HG02970 (cell line): Measurements from ENCODE around the gene PRUNE2.

ENCODE experiments used
- ATAC-seq: cut with Tn5 transposase; IDR thresholded peaks from one replicate; pipeline ENCODE4 v1.9.1; 2021; ENCODE audit warnings: mild to moderate bottlenecking, moderate library complexity, moderate number of reproducible peaks; ENCODE audit not compliant: unreplicated experiment, low FRiP score

Gene PRUNE2

DNA sequence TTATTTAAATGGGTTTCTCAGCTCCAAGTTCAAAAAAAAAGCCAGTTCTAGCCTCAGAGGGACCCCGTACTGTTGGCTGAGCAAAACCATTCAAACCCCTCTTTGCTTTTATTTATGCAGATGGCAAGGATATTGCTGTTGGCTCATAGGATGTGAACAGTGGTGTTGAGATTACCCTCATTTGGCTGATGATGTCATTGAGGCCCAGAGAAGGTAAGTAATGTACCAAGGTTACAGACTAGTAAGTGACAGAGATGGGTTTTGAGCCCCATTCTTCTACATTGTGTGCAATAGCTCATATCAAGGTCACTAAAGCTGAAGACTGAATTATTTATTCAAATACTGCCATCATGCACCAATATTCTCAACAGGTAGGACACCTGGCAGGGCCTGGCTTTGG lies 263.8 kb downstream of the PRUNE2 start:
- no peak for ATAC-seq

DNA sequence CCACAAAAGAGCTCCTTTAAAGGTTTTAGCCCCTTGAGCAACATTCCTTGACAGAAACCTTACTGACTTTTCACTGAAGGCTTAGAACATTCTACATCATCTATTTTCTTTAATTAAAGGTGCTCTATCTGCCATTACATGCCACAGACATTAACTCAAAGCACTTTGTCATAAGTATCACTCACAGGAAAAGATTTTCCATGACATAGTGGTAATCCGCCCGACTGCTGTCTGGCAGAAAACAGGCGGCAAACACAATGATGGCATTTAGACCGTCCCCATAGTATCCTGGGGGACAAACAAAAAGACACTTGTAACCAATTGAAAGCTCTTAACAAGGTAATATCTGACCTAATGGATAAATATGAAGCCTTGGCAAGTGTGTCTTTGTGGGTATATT lies 267.9 kb downstream of the PRUNE2 start:
- no peak for ATAC-seq

GRCh38 chr9:76637416-76637815 lies 268.5 kb downstream of the PRUNE2 start:
- ATAC-seq = no peak

DNA sequence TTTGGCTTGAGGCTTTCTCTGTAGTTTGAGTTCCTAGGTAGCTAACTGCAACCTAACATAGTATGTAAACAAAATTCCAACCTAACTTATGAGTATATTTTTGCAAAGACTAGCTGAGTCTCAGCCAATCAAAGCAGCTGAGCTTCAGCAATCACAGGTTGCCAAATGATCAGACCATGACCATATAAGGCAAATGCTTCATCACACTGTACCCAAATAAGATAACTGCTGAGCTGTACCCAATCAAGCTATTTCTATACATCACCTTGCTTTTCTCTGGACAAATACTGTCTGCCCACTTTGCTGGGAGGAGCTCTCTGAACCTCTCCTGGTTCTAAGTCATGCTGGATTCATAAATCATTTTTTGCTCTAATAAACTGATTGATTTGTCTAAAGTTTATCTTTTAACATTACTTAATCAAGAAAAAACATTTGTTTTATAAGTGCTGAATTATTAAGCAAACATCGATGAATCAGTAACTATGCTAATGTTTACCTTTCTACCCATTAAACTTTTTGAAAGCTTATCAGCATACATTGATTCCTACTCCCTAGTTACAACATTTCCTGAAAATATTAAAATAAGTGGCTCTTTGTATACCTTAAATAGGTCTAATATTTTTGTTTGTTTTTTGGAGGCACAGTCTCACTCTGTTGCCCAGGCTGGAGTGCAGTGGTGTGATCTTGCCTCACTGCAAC lies 271.4 kb downstream of the PRUNE2 start:
- ATAC-seq = no peak

DNA sequence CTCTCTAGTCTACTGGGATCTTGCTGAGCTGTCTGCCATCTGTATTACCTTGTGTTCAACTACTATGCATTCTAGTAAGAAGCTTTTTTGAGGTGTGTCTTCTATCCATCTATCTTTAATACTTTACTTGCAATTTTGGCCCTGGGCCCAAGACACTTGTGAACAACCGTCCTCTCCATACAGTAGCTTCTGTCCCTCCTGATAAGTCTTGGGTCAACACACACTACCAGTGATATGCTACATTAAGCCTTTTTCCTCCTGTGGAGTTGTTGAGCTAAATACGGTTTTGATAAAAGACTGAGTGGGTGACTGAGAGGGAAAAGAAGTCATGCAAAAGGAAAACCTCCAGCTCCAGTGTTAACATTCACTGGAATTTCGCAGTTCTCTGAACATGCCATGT lies 275.0 kb downstream of the PRUNE2 start:
- no peak for ATAC-seq

DNA sequence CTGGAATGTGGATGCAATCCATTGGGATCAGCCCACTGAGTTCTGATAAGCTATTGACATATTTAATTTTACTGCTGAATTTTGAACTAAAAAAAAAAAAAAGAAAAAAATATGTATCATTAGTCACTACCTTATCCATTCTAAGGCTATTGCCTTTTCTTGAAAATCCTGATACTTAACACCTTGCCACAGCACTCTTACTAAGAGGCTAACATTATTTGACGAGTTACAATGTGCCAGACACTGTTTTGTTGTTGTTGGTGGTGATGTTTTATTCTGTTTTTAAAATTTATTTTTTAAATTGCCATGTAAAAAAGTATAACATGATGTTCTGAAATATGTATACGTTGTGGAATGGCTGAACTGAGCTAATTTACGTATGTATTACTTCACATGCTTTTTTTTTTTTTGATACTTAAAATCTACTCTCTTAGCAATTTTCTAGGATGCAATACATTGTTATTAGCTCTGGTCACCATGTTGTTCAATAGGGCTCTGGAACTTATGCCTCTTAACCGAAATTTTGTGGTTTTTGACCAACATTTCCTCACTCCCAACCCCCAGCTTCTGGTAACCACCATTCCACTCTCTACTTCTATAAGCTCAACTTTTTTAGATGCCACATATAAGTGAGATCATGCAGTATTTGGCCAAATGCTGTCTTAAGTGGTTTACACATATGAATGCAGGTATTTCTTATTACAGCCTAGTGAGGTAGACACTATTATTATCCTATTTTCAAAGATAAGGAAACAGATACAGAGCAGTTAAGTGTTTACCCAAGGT lies 276.5 kb downstream of the PRUNE2 start:
- no peak for ATAC-seq

GRCh38 chr9:76628155-76628554 lies 277.8 kb downstream of the PRUNE2 start:
- no peak for ATAC-seq

GRCh38 chr9:76626980-76627379 lies 278.9 kb downstream of the PRUNE2 start:
- ATAC-seq = no peak

- ATAC-seq = no peak
Measured at GRCh38 chr9:76626141-76626540, 279.8 kb downstream of the PRUNE2 start.

GRCh38 chr9:76624391-76625048 lies 281.4 kb downstream of the PRUNE2 start:
- ATAC-seq = no peak

DNA sequence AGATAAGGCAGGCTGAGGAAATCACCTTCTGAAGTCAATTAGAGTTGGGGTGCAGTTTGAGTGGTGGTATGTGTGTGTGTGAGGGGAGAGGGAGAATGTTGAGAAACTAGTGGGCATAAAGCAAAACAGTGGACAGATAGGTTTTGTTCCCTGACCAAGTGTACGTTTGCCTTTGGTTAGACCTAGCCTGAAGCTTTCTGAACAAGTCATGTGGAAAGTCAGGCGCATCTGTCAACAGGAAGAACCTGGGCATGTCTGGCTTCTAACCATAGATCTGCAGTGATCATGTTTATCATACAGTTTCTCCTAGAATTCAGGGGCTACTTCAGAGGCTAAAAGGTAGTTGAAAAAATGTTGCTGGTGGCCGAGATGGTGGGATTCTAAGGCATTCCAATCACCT lies 284.9 kb downstream of the PRUNE2 start:
- no peak for ATAC-seq

GRCh38 chr9:76620581-76620980 lies 285.3 kb downstream of the PRUNE2 start:
- ATAC-seq = no peak

GRCh38 chr9:76619640-76620039 lies 286.3 kb downstream of the PRUNE2 start:
- ATAC-seq = no peak

- no peak for ATAC-seq
Measured at GRCh38 chr9:76619197-76619596, 286.7 kb downstream of the PRUNE2 start.

- no peak for ATAC-seq
Measured at GRCh38 chr9:76618762-76619161, 287.2 kb downstream of the PRUNE2 start.

DNA sequence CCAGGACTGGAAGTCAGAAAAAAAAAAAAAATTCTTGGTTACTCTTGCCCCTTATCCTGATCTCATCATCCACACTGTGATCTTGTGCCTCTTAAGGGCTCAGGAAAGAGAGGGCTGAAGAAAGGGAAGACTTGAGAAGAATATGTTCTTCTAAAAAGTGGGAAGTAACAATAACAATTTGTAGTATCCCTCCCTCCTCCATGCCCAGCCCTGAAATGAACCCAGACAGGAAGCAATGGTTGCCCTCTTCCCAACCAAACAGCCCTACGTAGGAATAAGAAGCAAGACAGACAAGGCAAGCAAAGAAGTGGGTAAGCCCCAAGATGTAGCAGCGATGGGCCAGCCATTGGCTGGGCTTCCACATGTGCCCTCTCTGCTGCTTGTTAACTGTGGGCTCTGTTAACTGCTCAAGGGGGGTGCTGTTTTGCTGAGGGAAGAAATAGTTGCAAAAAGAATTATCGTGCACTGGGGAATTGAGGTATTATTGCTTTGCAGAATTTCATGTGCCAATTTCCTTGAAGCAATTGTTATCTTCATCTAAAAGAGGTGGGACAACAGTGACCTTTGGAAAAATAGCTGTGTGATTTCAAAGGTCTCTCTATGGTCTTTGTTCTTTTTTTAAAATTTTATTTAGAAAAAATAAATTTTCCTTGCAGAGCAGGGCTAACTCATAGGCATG lies 288.3 kb downstream of the PRUNE2 start:
- no peak for ATAC-seq

GRCh38 chr9:76616780-76617179 lies 289.1 kb downstream of the PRUNE2 start:
- ATAC-seq = no peak

GRCh38 chr9:76615177-76615603 lies 290.7 kb downstream of the PRUNE2 start:
- no peak for ATAC-seq

GRCh38 chr9:76613974-76614373 lies 291.9 kb downstream of the PRUNE2 start:
- no peak for ATAC-seq

GRCh38 chr9:76613150-76613781 lies 292.6 kb downstream of the PRUNE2 start:
- no peak for ATAC-seq

DNA sequence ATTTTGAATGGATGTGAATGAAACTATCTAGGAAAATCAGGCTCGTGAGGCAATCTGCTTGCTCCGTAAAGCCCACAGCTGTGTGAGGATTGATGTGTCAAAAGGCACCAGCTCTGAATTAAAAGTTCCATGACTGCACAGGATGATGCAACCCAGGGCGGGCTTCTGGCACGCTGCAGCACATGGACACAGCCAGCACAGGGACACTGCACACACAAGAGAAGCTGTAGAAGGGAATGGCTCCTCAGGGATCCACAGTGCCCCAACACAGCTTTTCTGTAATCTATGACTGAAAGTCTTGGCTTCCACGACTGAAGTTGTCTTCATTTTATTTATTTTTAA lies 295.9 kb downstream of the PRUNE2 start:
- ATAC-seq = no peak
